Pulmonary artery endothelial cell (primary cell): ENCODE measurements around the gene SEL1L. TPM values are rescaled to one million over a fixed set of nuclear protein-coding genes. Genes with fewer than 3 reads are reported as not detected.
"Not testable (repeated sequence)": the region's sequence is repeated elsewhere in the genome, so short reads cannot be mapped to it uniquely, and the experiment has no call there.

Experiments
- DNase-seq: peaks from one replicate; pipeline ENCODE4 v3.0.0-alpha.2; 2011; ENCODE audit warnings: low read depth, low spot score
- total RNA-seq: library from RNA; depleted of rRNA; stranded (reverse); fragments of >200 nt; gene quantifications from 2 replicates; pipeline ENCODE4 v1.2.3, GENCODE V29; 2014

Gene SEL1L
- total RNA-seq, 1 donor from 2014 or later: 69.4 TPM

GRCh38 chr14:81449114-81449513, 84.5 kb downstream of the SEL1L start:
- no peak for DNase-seq

GRCh38 chr14:81447021-81447764, 86.5 kb downstream of the SEL1L start:
- DNase-seq: no peak

DNA sequence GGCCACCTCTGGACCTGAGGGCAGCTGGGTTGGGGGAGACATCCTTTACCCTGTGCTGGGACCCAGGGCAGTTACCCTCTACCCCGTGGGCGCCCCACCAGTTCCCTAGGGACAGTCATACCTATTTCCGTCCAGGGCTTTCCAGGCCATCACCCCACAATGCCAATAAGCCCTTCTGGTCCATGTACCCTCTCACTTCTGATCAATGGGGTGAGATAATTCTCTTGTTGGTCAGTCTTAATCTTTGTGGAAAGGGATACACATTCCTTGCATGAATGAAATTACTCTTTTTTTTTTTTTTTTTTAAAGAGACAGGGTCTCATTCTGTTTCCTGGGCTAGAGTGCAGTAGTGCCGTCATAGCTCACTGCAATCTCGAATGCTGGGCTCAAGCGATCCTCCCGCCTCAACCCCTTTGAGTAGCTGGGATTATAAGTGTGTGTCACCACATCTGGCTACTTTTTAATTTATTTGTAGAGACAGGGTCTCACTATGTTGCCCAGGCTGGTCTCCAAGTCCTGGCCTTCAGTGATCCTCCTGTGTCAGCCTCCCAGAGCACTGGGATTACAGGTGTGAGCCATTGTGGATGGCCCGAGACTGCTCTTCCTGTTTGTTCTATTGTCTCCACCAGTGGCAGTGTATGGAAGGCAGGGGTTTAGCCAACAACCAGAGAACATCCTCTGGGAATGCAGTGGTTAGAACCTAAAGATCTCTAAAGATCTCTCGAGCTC, 87.2 kb downstream of the SEL1L start:
- DNase-seq: no peak

GRCh38 chr14:81441626-81442134, 92.0 kb downstream of the SEL1L start:
- no peak for DNase-seq

DNA sequence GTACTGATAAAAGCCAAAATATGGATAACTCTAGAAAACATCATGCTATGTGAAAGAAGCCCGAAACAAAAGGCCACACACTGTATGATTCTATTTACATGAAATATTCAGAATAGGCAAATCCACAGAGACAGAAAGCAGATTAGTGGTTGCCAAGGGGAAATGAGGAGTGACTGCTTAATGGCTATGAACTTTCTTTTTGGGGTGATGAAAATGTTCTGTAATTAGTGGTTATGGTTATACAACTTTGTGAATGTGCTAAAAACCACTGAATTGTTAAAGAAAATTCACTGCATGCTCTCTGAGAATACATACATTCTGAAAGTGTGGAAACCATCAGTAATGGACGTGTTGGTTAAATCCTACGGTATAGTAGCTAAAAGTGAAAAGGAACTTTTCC, 93.6 kb downstream of the SEL1L start:
- no peak for DNase-seq

DNA sequence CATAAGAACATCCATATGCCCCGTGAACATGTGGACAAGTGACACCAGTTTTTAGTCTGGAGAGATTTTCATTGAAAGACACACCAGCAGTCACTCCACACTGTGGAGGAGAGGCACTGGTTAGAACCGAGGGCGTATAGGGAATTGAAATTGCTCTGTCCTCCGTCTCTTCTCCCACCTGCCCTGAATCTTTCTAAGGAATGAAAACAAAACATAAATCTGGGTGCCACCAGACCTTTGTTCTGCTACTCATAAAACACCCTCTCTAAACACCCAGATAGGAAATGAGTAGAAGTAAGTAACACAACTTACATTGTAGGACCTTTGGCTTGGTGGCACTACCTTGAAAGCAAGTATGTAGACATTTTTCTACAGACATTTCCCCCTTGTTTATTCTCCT, 96.4 kb downstream of the SEL1L start:
- no peak for DNase-seq

DNA sequence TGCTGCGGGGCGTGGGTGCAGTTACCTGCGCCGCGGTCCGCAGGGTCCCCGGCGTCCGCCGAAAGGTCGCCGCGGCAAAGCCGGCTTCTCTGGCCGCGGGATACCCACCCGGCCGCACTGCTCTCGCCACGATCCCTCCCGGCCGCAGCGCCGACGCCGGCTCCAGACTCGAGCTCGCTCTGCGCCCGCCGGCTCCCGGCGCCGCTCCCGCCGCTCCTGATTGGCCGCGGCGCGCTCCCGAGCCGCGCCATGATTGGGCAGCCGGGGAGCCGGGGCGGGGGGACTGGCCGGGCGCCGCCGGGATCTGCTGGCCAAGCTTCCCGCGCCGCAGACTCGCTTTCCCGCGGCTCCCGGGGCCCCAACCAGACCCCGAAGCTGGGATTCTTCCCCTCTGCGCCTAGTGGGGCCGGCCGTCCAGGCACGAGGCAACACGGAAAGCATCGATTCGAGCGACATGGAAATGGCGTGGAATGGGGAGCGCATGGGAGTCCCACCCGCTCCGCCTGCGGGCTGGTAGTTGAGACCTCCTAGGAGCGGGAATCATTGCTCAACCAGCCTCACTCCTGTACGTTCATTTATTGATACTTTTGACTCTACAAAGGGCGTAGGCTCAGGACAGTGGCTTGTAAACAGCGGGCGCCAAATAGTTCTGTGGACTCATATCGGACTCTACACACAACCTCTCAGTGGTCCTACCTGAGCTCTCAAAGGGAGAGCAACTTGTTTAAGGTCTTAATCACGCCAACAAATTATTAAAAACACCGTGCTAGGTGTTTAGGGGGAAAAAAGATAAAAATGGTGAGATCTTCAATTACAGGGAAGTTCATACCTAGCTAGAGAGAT, 97.1 kb downstream of the SEL1L start:
- DNase-seq: no peak

DNA sequence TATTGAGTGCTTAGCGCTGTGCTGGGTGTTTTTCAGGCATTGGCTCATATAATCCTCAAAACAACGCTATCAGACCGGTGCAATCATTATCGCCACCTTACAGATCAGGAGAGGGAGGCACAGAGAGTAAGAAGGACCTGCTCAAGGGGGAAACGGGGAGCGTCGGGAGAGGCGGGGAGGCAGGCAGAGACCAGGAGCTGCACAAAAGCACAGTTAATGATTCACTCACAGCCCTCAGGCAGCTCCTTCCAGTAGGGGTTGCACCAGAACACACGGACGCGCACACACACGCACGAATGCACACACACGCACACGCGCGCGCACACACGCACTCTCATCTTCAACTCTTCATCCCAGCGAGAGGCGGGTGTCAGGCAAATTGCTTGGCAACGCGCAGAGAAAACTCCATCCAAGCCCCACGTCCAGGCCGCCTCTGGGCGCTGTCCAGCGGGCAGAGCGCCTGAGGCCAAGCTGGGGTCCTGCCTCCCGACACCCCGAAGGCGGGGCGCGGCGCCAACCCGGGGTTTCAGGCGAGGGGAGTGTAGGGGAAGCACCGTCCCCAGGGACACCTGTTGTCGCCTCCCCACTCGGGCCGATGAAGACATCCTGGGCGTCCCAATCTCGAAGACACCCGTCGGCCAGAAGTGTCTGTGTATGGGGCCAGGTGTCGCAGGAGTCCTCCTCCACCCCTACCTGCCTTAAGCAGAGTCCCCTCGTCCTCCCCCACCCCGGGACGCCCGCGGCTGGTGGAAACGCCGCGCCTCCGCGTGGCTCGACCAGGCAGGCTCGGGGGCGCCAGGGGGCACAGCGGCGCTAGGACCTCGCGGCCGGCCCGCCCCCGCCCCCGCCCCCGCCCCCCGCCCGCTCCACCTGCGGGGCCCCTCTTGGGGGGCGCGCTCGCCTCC, 98.0 kb downstream of the SEL1L start:
- no peak for DNase-seq

DNA sequence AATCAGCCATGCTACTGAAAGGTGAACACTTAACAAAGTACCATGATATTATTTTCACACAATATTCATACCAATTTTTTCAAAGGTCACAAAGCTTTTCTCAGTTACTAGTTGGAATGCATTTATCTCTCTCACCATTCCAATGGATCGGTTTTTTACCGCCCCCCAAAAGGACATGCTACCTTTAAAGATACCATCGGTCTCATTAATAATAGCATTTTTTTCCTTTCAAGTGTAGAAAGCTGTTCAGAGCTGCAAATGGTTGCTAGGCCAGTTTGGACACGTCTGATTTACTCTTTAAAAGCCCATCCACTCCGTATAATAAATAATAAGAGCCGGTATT, 98.6 kb downstream of the SEL1L start:
- DNase-seq: no peak

DNA sequence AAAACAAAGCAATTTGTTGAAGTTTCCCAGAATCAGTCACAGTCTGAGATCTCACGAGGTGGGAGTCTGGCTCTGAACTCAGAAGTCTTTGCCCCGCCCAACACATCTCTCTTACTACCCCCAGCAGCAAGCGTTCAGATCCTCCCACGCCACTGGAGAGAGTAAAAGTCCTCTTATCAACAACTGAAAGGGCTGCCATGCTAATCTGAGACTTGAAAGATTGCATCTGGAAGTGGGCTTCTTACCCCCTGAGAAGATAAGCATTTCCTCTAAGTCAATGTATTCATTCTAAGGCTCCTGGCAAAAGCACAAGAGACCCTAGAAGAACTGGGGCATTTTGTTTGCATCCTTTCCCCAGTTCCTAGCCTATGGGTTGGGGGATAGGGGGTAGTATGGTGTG, 99.4 kb downstream of the SEL1L start:
- DNase-seq: no peak

DNA sequence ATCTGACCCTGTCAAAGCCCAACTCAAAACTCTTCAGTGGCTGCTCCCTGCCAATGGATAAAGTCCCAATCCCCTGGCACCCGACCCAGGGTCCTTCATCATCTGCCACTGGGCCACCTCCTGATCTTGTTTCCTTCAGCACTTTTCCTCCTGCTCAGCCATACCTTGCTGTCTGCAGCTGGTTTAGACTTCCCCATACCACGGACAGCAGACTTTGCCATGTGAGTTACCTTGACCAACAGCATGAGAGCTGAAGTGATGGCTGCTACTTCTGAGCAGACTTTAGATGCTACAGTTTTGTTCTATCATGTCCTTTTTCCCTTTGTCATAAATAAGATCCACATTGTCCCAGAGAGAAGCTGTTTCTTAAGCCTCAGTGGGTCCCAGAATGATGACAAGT, 100.3 kb downstream of the SEL1L start:
- no peak for DNase-seq

GRCh38 chr14:81432219-81432661, 101.4 kb downstream of the SEL1L start:
- no peak for DNase-seq

- no peak for DNase-seq
Measured at GRCh38 chr14:81430235-81430634, 103.4 kb downstream of the SEL1L start.

DNA sequence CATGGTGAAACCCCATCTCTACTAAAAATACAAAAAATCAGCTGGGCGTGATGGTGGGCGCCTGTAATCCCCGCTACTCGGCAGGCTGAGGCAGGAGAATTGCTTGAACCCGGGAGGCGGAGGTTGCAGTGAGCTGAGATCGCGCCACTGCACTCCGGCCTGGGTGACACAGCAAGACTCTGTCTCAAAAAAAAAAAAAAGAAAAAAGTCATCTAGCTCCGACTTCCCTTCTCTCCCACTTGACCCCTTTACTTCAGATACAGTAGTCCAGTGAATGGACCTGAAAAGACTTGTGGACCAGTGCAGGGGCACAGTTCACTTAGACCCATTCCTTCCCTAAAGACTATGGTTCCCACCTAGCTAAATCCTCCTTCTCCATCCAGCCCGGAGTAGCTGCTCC, 103.9 kb downstream of the SEL1L start:
- DNase-seq: not testable (repeated sequence)

DNA sequence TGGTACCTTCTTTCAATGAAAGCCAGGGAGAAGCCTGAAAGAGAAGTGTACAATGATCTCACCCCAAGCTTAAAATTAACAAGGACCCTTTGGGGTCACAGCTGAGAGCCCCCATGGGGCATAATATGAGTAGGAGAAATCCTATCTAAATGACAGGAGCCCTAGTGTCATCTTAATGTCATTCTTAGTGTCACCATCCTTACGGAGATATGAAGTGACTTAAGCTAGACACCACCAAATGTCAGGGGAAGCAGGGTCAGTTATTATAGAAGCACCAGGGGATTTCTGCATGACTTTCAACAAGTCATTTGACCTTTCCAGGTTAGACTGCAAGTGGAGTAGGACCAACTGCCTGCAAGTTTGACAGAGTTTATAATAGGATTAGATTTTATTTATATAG, 104.6 kb downstream of the SEL1L start:
- DNase-seq: no peak

GRCh38 chr14:81427348-81428058, 106.2 kb downstream of the SEL1L start:
- DNase-seq: no peak

DNA sequence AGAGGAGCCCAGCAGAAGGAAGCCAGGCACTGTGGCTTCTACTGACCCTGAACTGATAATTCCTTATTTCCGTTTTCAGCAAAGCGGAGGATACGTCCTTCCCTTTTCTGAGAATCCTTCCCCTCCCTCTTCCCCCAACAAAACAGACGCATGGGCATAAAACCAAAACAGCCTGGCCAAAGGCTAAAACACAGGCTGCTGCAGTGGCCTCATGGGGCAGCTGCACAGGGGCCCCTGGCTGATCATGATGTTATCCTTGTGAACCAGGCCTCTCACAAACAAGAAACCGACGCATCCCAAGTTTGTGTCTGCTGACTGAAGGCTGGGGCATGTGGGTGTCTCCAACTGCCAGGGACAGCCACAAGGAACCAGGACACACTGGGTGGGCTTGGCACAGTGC, 110.1 kb downstream of the SEL1L start:
- no peak for DNase-seq
